IPS-15b (cell line): ENCODE data around the gene LIMA1.
"Not testable (repeated sequence)": the region's sequence is repeated elsewhere in the genome, so short reads cannot be mapped to it uniquely, and the experiment has no call there.

Experiments used
- H3K27me3 ChIP-seq: one replicate; pipeline ENCODE4 v1.6.1; 2013; ENCODE audit warnings: low read length; ENCODE audit not compliant: control insufficient read depth, insufficient read depth
- H3K36me3 ChIP-seq: one replicate; pipeline ENCODE4 v1.6.1; 2013; ENCODE audit warnings: low read length; ENCODE audit not compliant: control insufficient read depth, insufficient read depth
- H3K4me1 ChIP-seq: one replicate; pipeline ENCODE4 v1.6.1; 2013; ENCODE audit warnings: mild to moderate bottlenecking, low read length; ENCODE audit not compliant: control insufficient read depth, insufficient read depth
- H3K4me3 ChIP-seq: one replicate; pipeline ENCODE4 v1.5.1; 2013; ENCODE audit warnings: low read depth, low read length
- H3K9ac ChIP-seq: one replicate; pipeline ENCODE4 v1.6.1; 2013; ENCODE audit warnings: low read depth, mild to moderate bottlenecking, low read length
- H3K9me3 ChIP-seq: one replicate; pipeline ENCODE4 v1.6.1; 2013; ENCODE audit warnings: mild to moderate bottlenecking, low read length; ENCODE audit not compliant: control insufficient read depth, insufficient read depth

The LIMA1 gene

GRCh38 chr12:50279501-50279900 lies 3.8 kb downstream of the LIMA1 start:
- Histone ChIP-seq H3K9me3 (no peaks in the 10 kb centered on the region), H3K36me3 (no peaks in the 10 kb centered on the region), H3K9ac (no peak overlapping the region), H3K4me3 (no peak overlapping the region), H3K27me3 (no peaks in the 10 kb centered on the region), H3K4me1 (no peaks in the 10 kb centered on the region)

- Histone ChIP-seq H3K4me3 (no peak overlapping the region), H3K4me1 (no peaks in the 10 kb centered on the region), H3K9ac (no peak overlapping the region), H3K27me3 (no peaks in the 10 kb centered on the region), H3K9me3 (no peaks in the 10 kb centered on the region), H3K36me3 (no peaks in the 10 kb centered on the region)
These were observed 6.2 kb downstream of the LIMA1 start for GRCh38 chr12:50276912-50277671.

GRCh38 chr12:50276068-50276467 lies 7.3 kb downstream of the LIMA1 start:
- peaks cover 2% of the 10 kb centered on the region for H3K4me1 ChIP-seq
- H3K9ac ChIP-seq = no peak overlapping the region

GRCh38 chr12:50275556-50275955 lies 7.8 kb downstream of the LIMA1 start:
- H3K4me3 ChIP-seq = no peak overlapping the region
- H3K9me3 ChIP-seq = no peaks in the 10 kb centered on the region
- H3K27me3 ChIP-seq = no peaks in the 10 kb centered on the region
- no peak overlapping the region for H3K9ac ChIP-seq
- H3K4me1 ChIP-seq = peaks cover 2% of the 10 kb centered on the region
- H3K36me3 ChIP-seq = no peaks in the 10 kb centered on the region

More at GRCh38 chr12:50276068-50276467, 7.3 kb downstream of the LIMA1 start:
- Histone ChIP-seq H3K27me3 (no peaks in the 10 kb centered on the region), H3K4me3 (no peak overlapping the region), H3K9me3 (no peaks in the 10 kb centered on the region), H3K36me3 (no peaks in the 10 kb centered on the region)

GRCh38 chr12:50275127-50275526 lies 8.2 kb downstream of the LIMA1 start:
- not testable (repeated sequence) for H3K4me1 ChIP-seq

GRCh38 chr12:50271724-50272247 lies 11.5 kb downstream of the LIMA1 start:
- H3K9me3 ChIP-seq = no peaks in the 10 kb centered on the region
- H3K9ac ChIP-seq = no peak overlapping the region
- no peaks in the 10 kb centered on the region for H3K27me3 ChIP-seq
- no peaks in the 10 kb centered on the region for H3K36me3 ChIP-seq
- H3K4me3 ChIP-seq = no peak overlapping the region
- peaks cover 2% of the 10 kb centered on the region for H3K4me1 ChIP-seq

More at GRCh38 chr12:50275127-50275526, 8.2 kb downstream of the LIMA1 start:
- H3K27me3 ChIP-seq, H3K9me3 ChIP-seq, H3K9ac ChIP-seq, H3K36me3 ChIP-seq, H3K4me3 ChIP-seq: not testable (repeated sequence)

GRCh38 chr12:50268482-50268881 lies 14.8 kb downstream of the LIMA1 start:
- no peak overlapping the region for H3K4me3 ChIP-seq
- H3K27me3 ChIP-seq = no peaks in the 10 kb centered on the region
- H3K9me3 ChIP-seq = no peaks in the 10 kb centered on the region
- H3K9ac ChIP-seq = no peak overlapping the region
- no peaks in the 10 kb centered on the region for H3K36me3 ChIP-seq
- peaks cover 2% of the 10 kb centered on the region for H3K4me1 ChIP-seq

GRCh38 chr12:50265770-50266524 lies 17.4 kb downstream of the LIMA1 start:
- no peaks in the 10 kb centered on the region for H3K9me3 ChIP-seq
- H3K27me3 ChIP-seq = no peaks in the 10 kb centered on the region
- no peak overlapping the region for H3K9ac ChIP-seq
- H3K36me3 ChIP-seq = no peaks in the 10 kb centered on the region
- no peak overlapping the region for H3K4me3 ChIP-seq
- H3K4me1 ChIP-seq = no peaks in the 10 kb centered on the region

GRCh38 chr12:50263832-50264231 lies 19.5 kb downstream of the LIMA1 start:
- Histone ChIP-seq H3K36me3 (no peaks in the 10 kb centered on the region), H3K9ac (no peak overlapping the region), H3K4me1 (no peaks in the 10 kb centered on the region), H3K27me3 (no peaks in the 10 kb centered on the region), H3K4me3 (no peak overlapping the region), H3K9me3 (no peaks in the 10 kb centered on the region)

- Histone ChIP-seq H3K27me3 (no peaks in the 10 kb centered on the region), H3K9me3 (no peaks in the 10 kb centered on the region), H3K4me1 (no peaks in the 10 kb centered on the region), H3K9ac (no peak overlapping the region), H3K4me3 (no peak overlapping the region), H3K36me3 (no peaks in the 10 kb centered on the region)
These were observed 21.7 kb downstream of the LIMA1 start for GRCh38 chr12:50261654-50262053.

GRCh38 chr12:50258167-50258551 lies 25.2 kb downstream of the LIMA1 start:
- Histone ChIP-seq H3K9me3 (no peaks in the 10 kb centered on the region), H3K27me3 (no peaks in the 10 kb centered on the region), H3K9ac (no peak overlapping the region), H3K36me3 (no peaks in the 10 kb centered on the region), H3K4me3 (no peak overlapping the region), H3K4me1 (no peaks in the 10 kb centered on the region)
